Right lobe of liver (tissue), 6 donors: Measurements from ENCODE around the gene RPS6KA2. TPM values are rescaled to one million over a fixed set of nuclear protein-coding genes. Genes with fewer than 3 reads are reported as not detected.

ENCODE experiments used
- ATAC-seq, 4 donors: fragments of 200-7000 bp; cut with Tn5 transposase; one replicate each; pipeline ENCODE4 v1.9.1; 2020; ENCODE audit warnings: mild to moderate bottlenecking in 4 of 4, moderate library complexity in 4 of 4
- DNase-seq, 3 donors: peaks; one replicate each; pipeline ENCODE4 v3.0.0-alpha.2; 2020
- H3K27ac ChIP-seq, 3 donors: fragments of 200-600 bp; one replicate each; pipeline ENCODE4 v1.8.0; 2022
- H3K27me3 ChIP-seq, 2 donors: fragments of 200-600 bp; one replicate each; pipeline ENCODE4 v1.8.0; 2022
- H3K36me3 ChIP-seq, 4 donors: fragments of 200-600 bp; sonication (generic) in 1 of 4; one replicate each; pipeline versions ENCODE4 v1.5.1 to v1.8.0; 2017 to 2022; ENCODE audit warnings: control low read depth in 1 of 4
- H3K4me1 ChIP-seq, 4 donors: fragments of 200-600 bp; sonication (generic) in 1 of 4; one replicate each; pipeline versions ENCODE4 v1.5.1 to v1.8.0; 2017 to 2022; ENCODE audit warnings: control low read depth in 1 of 4
- H3K4me3 ChIP-seq, 3 donors: fragments of 200-600 bp; one replicate each; pipeline ENCODE4 v1.8.0; 2022
- H3K9me3 ChIP-seq, 4 donors: fragments of 200-600 bp; sonication (generic) in 1 of 4; one replicate each; pipeline versions ENCODE4 v1.5.1 to v1.8.0; 2017 to 2022; ENCODE audit warnings: control low read depth in 1 of 4
- POLR2A ChIP-seq: fragments of 450-650 bp; IDR thresholded peaks from one replicate; pipeline ENCODE4 v1.6.1; 2017; ENCODE audit warnings: antibody characterized with exemption, mild to moderate bottlenecking
- WGBS: methylation state at CpG from one replicate; pipeline ENCODE4 v1.1.6; 2018; ENCODE audit warnings: low coverage, low lambda C conversion rate; ENCODE audit not compliant: insufficient coverage; ENCODE audit errors: missing lambda C conversion rate; 5-methylcytosine and 5-hydroxymethylcytosine counted together
- intact Hi-C, 2 donors: fragments of 100-400 bp; cut with DNase I; formaldehyde crosslinking; loops; one replicate each; pipeline versions ENCODE4 v1.11.2 to v1.14.1; 2022
- total RNA-seq, 6 experiments: library from RNA; depleted of rRNA in 2 of 6; stranded (reverse); fragments of >200 nt in 2 of 6; fragmentation: NEBNext Ultra II Directional in 3 of 6; extraction: Animal tissue kit (Norgen Biotek cat#: 25700) in 3 of 6; gene quantifications; one replicate each; pipeline versions ENCODE4 v1.1.0 to v1.2.4, GENCODE V29; 2016 to 2023
- TF ChIP-seq, protein P1 (sequence below), 4 donors: fragments of 200-600 bp in 3 of 4; fragments of 450-650 bp in 1 of 4; IDR thresholded peaks; one replicate each; pipeline versions ENCODE4 v1.5.1 to v1.8.0; 2016 to 2022; ENCODE audit warnings: antibody characterized with exemption in 4 of 4, mild to moderate bottlenecking in 2 of 4
- donor health status: DM: no; HTN: yes; CAD: no.
- donor health status: DM: no; HTN: no; CAD: no.
- donor health status: DM: no; HTN: no; CAD: no.
- donor health status: DM: no; HTN: yes; CAD: no.
- donor health status: DM: no; HTN: yes; CAD: no.

RPS6KA2 gene
- total RNA-seq, 6 experiments from 2014 or later: 6.4 to 18.1 (median 11.1) TPM

DNA sequence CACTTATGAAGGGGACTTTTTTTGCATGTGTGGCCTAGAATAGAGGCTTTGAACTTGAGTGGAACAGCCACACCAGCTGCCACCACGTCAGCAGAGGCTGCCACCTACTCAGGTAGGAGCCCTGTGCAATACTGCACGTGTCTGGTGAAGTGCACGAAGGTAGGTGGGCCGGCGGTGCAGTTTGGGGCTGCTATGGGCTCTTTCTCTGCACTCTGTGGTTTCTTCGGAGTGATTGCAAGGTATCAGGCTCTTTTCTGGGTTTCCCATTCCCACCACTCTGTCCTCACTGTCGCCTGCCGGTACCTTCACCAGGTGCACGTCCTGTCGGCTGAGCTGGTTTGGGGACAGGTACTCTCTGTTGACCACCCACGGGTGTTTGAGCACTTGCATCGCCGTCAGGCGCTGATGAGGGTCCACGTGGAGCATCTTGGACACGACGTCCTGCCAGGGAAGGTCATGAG, 213.5 kb downstream of the RPS6KA2 start:
- H3K4me1 ChIP-seq: peaks cover 0 to 9% (median 3%) of the 10 kb centered on the region in 4 donors
- TF ChIP-seq POLR2A: no peak
- DNase-seq: no peak
- no peaks in the 10 kb centered on the region for H3K27me3 ChIP-seq
- no peak overlapping the region for H3K4me3 ChIP-seq
- 83% methylated on average over 1 of the region's 17 CpGs for WGBS
- H3K36me3 ChIP-seq: no peaks in the 10 kb centered on the region
- intact Hi-C loops: no loop called here
- no peak for ATAC-seq
- no peaks in the 10 kb centered on the region for H3K9me3 ChIP-seq
- H3K27ac ChIP-seq: no peak overlapping the region

GRCh38 chr6:166412911-166413384, 214.1 kb downstream of the RPS6KA2 start:
- Histone ChIP-seq H3K4me1 (peaks cover 0 to 9% (median 3%) of the 10 kb centered on the region in 4 donors), H3K4me3 (no peak overlapping the region), H3K36me3 (no peaks in the 10 kb centered on the region), H3K9me3 (no peaks in the 10 kb centered on the region), H3K27ac (no peak overlapping the region), H3K27me3 (no peaks in the 10 kb centered on the region)
- intact Hi-C loops: no loop called here
- DNase-seq (no peak), ATAC-seq (no peak)
- 95% methylated on average over 4 of the region's 13 CpGs for WGBS
- TF ChIP-seq, protein P1, sequence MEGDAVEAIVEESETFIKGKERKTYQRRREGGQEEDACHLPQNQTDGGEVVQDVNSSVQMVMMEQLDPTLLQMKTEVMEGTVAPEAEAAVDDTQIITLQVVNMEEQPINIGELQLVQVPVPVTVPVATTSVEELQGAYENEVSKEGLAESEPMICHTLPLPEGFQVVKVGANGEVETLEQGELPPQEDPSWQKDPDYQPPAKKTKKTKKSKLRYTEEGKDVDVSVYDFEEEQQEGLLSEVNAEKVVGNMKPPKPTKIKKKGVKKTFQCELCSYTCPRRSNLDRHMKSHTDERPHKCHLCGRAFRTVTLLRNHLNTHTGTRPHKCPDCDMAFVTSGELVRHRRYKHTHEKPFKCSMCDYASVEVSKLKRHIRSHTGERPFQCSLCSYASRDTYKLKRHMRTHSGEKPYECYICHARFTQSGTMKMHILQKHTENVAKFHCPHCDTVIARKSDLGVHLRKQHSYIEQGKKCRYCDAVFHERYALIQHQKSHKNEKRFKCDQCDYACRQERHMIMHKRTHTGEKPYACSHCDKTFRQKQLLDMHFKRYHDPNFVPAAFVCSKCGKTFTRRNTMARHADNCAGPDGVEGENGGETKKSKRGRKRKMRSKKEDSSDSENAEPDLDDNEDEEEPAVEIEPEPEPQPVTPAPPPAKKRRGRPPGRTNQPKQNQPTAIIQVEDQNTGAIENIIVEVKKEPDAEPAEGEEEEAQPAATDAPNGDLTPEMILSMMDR (IDR thresholded peaks at IDR 0.05): no peak
- TF ChIP-seq POLR2A: no peak

- peaks cover 0 to 9% (median 3%) of the 10 kb centered on the region in 4 donors for H3K4me1 ChIP-seq
- intact Hi-C loops: no loop called here
- no peak overlapping the region for H3K27ac ChIP-seq
- H3K27me3 ChIP-seq: no peaks in the 10 kb centered on the region
- WGBS: 95% methylated on average over 11 of the region's 49 CpGs
- H3K9me3 ChIP-seq: no peaks in the 10 kb centered on the region
- ATAC-seq (no peak), DNase-seq (no peak)
- no peak for TF ChIP-seq POLR2A
- TF ChIP-seq, protein P1 (IDR thresholded peaks at IDR 0.05): no peak
- no peaks in the 10 kb centered on the region for H3K36me3 ChIP-seq
- H3K4me3 ChIP-seq: no peak overlapping the region
Observed at GRCh38 chr6:166412156-166412910, 214.7 kb downstream of the RPS6KA2 start.

GRCh38 chr6:166411721-166412151, 215.3 kb downstream of the RPS6KA2 start:
- peaks cover 0 to 9% (median 3%) of the 10 kb centered on the region in 4 donors for H3K4me1 ChIP-seq
- no peak overlapping the region for H3K4me3 ChIP-seq
- DNase-seq (no peak), ATAC-seq (no peak)
- intact Hi-C loops: no loop called here
- no peaks in the 10 kb centered on the region for H3K9me3 ChIP-seq
- H3K36me3 ChIP-seq: no peaks in the 10 kb centered on the region
- H3K27ac ChIP-seq: no peak overlapping the region
- WGBS: no CpG with 5 or more reads among the region's 12 CpGs
- no peaks in the 10 kb centered on the region for H3K27me3 ChIP-seq
- no peak for TF ChIP-seq POLR2A
- TF ChIP-seq, protein P1 (IDR thresholded peaks at IDR 0.05): no peak

- Histone ChIP-seq H3K4me1 (peaks cover 0 to 9% (median 3%) of the 10 kb centered on the region in 4 donors), H3K27me3 (no peaks in the 10 kb centered on the region), H3K9me3 (no peaks in the 10 kb centered on the region), H3K27ac (no peak overlapping the region), H3K4me3 (no peak overlapping the region), H3K36me3 (no peaks in the 10 kb centered on the region)
- no peak for TF ChIP-seq POLR2A
- TF ChIP-seq, protein P1 (IDR thresholded peaks at IDR 0.05): no peak
- ATAC-seq (no peak), DNase-seq (no peak)
- intact Hi-C loops: no loop called here
- WGBS: 90% methylated on average over 11 of the region's 15 CpGs
Observed at GRCh38 chr6:166411271-166411670, 215.8 kb downstream of the RPS6KA2 start.
